ENCODE data around the gene IGFBP7.

DNA sequence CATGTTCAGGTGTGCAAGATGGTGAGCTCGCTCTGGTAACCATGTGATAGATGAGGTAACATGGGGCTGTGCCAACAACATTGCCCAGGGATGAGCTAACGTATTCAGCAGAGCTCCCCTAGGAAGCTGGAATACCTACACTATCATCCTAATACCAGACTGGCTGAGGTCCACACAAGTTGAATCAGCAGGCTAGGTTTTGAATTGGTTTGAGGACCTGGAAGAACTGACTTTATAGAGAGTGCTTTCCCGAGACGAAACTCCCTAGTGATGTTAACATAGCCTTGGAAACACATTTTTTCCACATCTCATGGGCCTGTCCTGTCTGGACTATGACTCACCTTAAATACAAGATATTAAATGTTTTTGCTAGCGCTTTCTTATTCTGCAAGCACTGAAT, 56.7 kb downstream of the IGFBP7 start:
- TF ChIP-seq, protein P1, sequence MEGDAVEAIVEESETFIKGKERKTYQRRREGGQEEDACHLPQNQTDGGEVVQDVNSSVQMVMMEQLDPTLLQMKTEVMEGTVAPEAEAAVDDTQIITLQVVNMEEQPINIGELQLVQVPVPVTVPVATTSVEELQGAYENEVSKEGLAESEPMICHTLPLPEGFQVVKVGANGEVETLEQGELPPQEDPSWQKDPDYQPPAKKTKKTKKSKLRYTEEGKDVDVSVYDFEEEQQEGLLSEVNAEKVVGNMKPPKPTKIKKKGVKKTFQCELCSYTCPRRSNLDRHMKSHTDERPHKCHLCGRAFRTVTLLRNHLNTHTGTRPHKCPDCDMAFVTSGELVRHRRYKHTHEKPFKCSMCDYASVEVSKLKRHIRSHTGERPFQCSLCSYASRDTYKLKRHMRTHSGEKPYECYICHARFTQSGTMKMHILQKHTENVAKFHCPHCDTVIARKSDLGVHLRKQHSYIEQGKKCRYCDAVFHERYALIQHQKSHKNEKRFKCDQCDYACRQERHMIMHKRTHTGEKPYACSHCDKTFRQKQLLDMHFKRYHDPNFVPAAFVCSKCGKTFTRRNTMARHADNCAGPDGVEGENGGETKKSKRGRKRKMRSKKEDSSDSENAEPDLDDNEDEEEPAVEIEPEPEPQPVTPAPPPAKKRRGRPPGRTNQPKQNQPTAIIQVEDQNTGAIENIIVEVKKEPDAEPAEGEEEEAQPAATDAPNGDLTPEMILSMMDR (conservative IDR thresholded peaks at IDR 0.05; ENCODE audit: low read length): no peak
- TF ChIP-seq EZH2phosphoT487 (IDR thresholded peaks at IDR 0.05; ENCODE audit: borderline replicate concordance, low read depth, low read length): no peak
